SH-SY5Y (cell line): ENCODE results near the gene PLPP4.

ENCODE experiments used
- GATA2 ChIP-seq: IDR thresholded peaks from 2 replicates; pipeline ENCODE4 v1.6.1; 2011; ENCODE audit warnings: mild to moderate bottlenecking, low read depth, low read length
- GATA3 ChIP-seq: IDR thresholded peaks from 2 replicates; pipeline ENCODE4 v1.6.1; 2011; ENCODE audit warnings: low read depth, mild to moderate bottlenecking, low read length, moderate library complexity

- TF ChIP-seq GATA2 (no peak), GATA3 (no peak)
These were observed 157.7 kb downstream of the PLPP4 start for GRCh38 chr10:120614680-120615079.
